ENCODE results near the gene ZNF784. TPM values are rescaled to one million over a fixed set of nuclear protein-coding genes. Genes with fewer than 3 reads are reported as not detected.

The ZNF784 gene
- total and polyA plus RNA-seq, 9 of the 15 experiments (the other 6 are each of a cell fraction or from before 2014, with no cell fraction given) = 0.14 to 6.1 (median 2.1) TPM

DNA sequence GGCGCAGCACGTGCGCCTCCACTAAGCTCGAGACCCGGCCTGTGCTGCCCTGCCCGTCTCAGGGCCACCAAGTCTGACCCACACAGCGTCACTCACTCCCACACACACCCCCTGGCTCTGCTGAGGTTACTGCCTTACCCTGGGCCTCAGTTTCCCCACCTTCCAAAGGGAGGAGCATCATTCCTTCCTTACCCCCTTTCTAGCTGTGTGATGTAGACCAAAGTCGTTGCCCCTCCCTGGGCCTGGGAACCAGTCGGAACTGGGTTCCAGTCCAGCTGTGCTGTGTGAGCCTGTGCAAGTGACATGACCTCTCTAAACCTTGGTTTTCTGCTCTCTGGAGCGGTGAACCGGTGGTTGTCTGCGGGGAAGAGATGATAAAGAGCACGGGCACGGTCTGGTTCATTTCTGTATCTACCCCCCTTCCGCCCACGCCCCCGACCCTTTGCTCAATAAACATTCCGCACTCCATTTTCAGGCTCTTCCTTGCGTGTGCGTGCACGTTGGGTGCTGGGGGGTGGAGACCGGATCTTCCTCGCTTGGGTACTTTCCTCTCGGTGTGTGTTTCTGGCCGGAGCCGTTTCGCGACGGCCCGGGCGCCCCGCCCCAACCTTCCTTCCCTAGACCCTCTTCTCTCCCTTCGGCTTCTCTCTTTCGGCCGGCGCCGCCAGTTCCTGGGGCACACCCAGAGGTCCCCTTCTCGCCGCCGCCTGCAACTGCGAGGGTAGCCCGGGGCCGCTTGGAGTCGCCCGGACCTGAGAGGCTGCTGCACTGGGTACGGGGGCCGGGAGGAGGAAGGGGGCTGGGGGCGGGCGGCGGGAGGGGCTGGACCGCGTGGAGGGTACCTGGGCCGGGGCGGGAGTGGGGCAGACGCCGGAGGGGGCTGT, 18.9 kb upstream of the ZNF784 start, which contains the start of gene ZNF581 (continued):
- TF ChIP-seq ZNF318 (IDR thresholded peaks at IDR 0.05; ENCODE audit: borderline replicate concordance in 1 of 2, low read depth in 1 of 2) (no peak), SMAD4 (CRISPR knock-in tag; conservative IDR thresholded peaks at IDR 0.05) (peak; percentile 60; the same call in 1 of the 2 replicates), RCOR1 (IDR thresholded peaks at IDR 0.05; ENCODE audit: borderline replicate concordance in 1 of 2, low read depth in 2 of 2, low read length in 2 of 2) (peak in 1 of 2 experiments; percentile 17; a peak in 2 of 4 replicates), NR2C1 (IDR thresholded peaks at IDR 0.05) (peak; percentile 42; the same call in 1 of the 2 replicates), NR2C1 (tag; IDR thresholded peaks at IDR 0.05) (peak; percentile 78), ZNF76 (CRISPR knock-in tag; IDR thresholded peaks at IDR 0.05; ENCODE audit: borderline replicate concordance) (no peak), FOXK1 (CRISPR knock-in tag; IDR thresholded peaks at IDR 0.05; ENCODE audit: borderline replicate concordance) (no peak), TEAD4 (IDR thresholded peaks at IDR 0.05; ENCODE audit: low read length) (no peak), TEAD4 (CRISPR knock-in tag; IDR thresholded peaks at IDR 0.05; ENCODE audit: borderline replicate concordance) (no peak), HMG20B (CRISPR knock-in tag; IDR thresholded peaks at IDR 0.05) (no peak), HDGF (IDR thresholded peaks at IDR 0.05) (0 out of 2 replicates have a peak, but pooled peaks have one; percentile 35), TARDBP (IDR thresholded peaks at IDR 0.05) (0 out of 2 replicates have a peak, but pooled peaks have one; percentile 29), DACH1 (IDR thresholded peaks at IDR 0.05; ENCODE audit: partially characterized antibody) (no peak), SMC3 (conservative IDR thresholded peaks at IDR 0.05; ENCODE audit: insufficient read depth, low read depth, low read length) (no peak), FUS (optimal IDR thresholded peaks at IDR 0.05; ENCODE audit: low read depth, low read length) (no peak), THRAP3 (IDR thresholded peaks at IDR 0.05; ENCODE audit: borderline replicate concordance) (no peak)
- TF ChIP-seq, protein P1, sequence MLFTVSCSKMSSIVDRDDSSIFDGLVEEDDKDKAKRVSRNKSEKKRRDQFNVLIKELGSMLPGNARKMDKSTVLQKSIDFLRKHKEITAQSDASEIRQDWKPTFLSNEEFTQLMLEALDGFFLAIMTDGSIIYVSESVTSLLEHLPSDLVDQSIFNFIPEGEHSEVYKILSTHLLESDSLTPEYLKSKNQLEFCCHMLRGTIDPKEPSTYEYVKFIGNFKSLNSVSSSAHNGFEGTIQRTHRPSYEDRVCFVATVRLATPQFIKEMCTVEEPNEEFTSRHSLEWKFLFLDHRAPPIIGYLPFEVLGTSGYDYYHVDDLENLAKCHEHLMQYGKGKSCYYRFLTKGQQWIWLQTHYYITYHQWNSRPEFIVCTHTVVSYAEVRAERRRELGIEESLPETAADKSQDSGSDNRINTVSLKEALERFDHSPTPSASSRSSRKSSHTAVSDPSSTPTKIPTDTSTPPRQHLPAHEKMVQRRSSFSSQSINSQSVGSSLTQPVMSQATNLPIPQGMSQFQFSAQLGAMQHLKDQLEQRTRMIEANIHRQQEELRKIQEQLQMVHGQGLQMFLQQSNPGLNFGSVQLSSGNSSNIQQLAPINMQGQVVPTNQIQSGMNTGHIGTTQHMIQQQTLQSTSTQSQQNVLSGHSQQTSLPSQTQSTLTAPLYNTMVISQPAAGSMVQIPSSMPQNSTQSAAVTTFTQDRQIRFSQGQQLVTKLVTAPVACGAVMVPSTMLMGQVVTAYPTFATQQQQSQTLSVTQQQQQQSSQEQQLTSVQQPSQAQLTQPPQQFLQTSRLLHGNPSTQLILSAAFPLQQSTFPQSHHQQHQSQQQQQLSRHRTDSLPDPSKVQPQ (CRISPR knock-in tag; IDR thresholded peaks at IDR 0.05; ENCODE audit: borderline replicate concordance) = no peak

Measured in K562 (cell line).